HG03060 (cell line): ENCODE measurements around the gene MUSK.
"Not testable (repeated sequence)": the region's sequence is repeated elsewhere in the genome, so short reads cannot be mapped to it uniquely, and the experiment has no call there.

Experiments used
- ATAC-seq: cut with Tn5 transposase; IDR thresholded peaks from one replicate; pipeline ENCODE4 v1.9.1; 2021; ENCODE audit warnings: low read depth, moderate number of reproducible peaks; ENCODE audit not compliant: unreplicated experiment

MUSK gene

DNA sequence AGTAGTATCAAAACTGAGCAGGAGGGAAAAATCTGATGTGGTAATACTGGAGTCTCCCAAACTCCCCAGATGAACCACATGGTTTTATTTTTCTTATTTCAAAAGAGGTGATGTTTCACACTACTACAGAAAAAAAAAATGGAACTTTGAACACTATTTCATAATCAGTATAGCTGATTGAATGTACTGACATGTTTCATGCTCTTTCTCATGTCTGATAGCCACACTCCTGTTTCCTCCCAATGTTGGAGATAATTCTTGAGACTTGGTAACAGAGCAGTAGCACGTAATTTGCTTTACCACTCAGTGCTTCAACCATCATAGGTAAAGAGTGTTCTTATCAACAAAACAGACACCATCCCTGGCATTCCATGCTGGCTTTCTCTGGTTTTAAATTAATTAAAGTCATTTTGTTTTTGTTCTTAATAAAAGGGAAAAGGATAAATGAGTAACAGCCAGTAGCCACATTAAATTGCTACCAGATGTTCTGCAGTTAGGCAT lies 85.2 kb downstream of the MUSK start:
- ATAC-seq = no peak

DNA sequence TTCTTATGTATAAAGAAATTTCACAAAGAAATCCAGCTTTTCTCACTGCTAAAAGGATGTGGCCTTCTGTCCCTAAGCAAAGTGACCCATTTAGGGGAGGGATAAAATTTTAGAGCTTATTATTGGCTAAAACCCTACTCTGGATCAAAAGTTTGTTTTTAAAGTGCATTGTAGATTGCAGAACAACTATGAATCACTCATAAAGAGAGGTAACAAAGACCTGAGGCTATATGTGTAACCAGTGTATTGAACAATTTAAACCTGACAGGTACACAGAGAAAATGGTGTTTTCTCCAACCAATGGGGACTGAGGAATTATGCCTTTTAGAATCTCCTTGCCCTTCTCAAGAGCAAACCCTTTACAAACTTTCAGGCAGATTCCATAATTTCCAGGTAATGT lies 86.6 kb downstream of the MUSK start:
- ATAC-seq = no peak

DNA sequence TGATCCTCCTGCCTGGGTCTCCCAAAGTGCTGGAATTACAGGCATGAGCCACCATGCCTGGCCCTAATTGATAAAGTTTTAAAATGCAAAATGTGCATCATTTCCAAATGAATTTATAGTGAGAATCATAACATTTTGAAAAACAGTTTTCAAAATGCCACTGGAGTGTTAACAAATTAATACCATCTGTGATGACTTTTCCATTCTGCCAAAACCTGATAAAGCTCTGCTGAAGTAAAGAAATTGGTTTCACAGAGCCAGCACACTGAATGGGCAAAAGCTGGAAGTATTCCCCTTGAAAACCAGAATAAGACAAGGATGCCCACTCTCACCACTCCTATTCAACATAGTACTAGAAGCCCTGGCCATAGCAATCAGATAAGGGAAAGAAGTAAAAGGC lies 89.6 kb downstream of the MUSK start:
- no peak for ATAC-seq

DNA sequence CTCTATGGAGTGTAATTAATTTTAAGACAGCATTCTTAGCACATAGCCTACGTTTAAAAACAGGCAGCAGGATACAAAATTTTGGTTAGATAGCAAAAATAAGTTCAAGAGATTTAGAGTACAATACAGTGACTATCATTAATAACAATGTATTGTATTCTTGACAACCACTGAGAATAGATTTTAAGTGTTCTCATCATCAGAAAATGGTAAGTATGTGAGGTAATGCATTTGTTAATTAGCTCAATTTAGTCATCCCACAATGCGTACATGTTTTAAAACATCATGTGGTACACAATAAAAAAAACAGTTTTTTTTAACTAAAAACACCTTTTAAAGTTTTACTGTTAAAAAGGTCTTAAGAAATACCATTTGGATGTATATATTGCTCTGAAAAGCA lies 94.2 kb downstream of the MUSK start:
- no peak for ATAC-seq

DNA sequence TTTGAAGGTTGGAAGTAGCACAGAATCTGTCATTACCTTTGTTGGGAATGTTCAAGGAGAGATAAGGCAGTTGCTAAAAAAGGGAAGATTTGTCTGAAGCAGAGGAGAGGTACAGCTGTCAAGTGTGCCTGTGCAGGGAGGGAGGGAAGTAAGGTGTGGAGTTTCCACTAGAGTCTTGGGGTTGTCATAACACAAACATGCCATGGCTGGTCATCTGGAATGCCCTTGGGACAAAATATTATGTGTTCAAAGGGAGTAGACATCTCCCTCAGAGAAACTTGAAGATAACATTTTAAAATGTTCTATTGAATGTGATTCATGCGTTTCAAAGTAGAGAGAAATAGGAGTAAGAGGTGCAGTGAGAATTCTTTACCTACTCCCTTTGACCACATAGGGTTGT lies 95.0 kb downstream of the MUSK start:
- ATAC-seq = no peak

DNA sequence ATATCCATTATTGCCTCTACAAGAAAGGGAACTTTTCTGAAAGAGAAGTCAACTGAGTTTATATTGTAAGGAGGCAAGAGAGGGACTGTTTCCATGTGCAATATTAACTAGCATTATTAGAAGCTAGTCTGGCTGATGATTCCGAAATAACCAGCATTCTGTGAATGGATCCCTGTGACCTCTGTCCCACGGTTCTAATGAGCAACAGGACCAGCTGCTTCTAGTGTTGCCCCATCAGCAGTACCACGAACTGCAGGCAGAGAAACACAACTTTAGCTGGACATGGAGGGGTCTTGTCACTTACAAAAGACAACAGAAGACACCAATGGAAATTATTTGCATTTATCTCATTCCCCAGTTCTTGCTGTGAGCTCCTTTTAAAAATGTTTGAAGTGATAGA lies 95.4 kb downstream of the MUSK start:
- ATAC-seq = no peak

DNA sequence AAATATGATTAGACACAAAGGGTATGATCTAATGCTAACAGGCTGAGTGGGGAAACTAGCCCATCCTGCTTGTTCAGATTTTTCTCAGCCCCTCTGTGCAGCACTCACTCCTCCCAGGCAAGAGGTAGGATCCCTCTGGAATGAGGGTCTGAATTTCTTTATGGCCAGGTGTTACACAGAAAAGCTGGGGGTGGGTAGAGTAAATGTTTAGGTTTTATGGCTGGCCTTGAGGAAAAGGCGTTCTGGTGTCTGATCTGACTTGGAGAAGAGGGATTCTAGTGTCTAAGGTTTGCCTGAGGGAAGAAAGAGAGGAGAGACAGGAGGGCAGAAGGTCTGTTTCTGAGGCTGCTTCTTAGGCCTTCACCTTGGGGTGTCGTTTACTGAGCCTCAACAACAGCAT lies 97.3 kb downstream of the MUSK start:
- ATAC-seq = no peak

DNA sequence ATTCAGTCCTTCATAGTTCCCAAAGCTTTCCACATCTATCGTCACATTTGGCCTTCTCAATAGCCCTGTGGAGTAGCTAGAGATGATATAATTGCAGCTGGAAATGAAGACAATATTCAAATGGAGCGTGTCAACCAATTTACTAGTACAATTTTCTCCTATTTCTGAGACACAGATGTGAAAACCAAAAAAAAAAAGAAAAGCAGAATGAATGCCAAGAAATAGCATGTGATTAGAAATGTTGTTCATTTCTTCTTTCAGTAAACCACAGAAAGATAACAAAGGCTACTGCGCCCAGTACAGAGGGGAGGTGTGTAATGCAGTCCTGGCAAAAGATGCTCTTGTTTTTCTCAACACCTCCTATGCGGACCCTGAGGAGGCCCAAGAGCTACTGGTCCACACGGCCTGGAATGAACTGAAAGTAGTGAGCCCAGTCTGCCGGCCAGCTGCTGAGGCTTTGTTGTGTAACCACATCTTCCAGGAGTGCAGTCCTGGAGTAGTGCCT lies 99.0 kb downstream of the MUSK start:
- ATAC-seq = no peak

DNA sequence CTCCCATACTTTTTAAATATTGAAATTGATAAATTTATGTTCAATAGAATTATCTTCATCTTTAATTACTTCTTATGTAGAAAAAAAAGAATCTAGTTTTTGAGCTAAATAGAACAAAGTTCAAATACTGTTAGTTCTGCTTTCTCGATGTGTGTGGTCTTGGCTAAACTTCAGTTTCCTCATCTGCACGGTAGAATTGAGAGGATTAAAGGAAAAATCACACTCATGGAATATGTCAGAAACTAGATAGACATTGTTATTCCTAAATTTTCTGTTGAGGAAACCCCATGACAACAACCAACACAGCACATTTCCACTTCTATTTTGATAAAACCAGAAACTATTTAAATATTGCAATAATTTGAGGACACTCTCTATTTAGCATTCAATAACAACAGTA lies 100.3 kb downstream of the MUSK start:
- no peak for ATAC-seq

DNA sequence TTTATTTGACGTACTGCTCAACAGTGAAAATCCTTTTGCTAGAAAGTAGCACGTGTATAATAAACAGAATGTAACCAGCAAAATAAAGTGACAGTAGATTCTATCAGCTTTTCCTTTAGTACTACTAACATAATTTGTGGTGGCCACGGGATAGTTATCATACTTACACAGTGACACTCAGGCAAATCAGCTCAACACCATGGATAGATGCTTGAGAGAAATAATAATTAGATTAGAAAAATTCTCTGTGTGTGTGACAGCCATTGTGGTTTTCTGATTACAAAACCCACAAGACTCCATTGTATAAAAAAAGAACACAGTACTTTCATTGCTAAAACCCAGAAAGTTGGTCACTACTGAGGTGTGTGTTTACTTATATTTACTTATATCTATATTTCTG lies 101.1 kb downstream of the MUSK start:
- ATAC-seq = no peak

DNA sequence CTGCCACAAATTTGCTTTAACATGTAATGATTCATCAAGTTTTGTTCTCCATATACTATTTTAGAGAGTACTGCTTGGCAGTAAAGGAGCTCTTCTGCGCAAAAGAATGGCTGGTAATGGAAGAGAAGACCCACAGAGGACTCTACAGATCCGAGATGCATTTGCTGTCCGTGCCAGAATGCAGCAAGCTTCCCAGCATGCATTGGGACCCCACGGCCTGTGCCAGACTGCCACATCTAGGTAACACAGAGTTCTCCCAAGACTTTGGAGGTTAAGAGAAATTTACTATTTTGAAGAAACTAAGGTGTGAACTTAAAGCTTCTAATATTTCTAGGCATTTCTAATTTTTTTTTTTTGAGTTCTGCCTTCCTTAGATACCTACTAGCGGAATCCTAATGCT lies 107.1 kb downstream of the MUSK start:
- no peak for ATAC-seq

DNA sequence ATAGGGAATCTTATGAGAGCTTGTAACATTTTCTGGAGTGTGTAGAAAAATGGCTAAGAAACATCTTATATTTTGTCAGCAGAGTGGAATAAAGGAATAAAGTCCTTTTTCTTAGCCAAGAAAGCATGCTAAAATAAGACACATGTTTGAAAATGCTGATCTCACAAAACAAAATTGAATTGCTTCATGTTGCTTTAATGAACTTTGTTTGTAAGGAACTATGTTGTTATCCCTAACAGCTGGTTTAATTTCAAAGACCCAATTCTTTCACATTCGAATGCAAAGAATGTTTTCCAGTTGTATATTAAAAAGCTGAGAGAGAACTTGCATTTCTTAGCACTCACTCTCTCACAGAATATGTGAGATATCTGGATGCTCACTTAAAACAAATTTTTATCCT lies 107.6 kb downstream of the MUSK start:
- no peak for ATAC-seq

DNA sequence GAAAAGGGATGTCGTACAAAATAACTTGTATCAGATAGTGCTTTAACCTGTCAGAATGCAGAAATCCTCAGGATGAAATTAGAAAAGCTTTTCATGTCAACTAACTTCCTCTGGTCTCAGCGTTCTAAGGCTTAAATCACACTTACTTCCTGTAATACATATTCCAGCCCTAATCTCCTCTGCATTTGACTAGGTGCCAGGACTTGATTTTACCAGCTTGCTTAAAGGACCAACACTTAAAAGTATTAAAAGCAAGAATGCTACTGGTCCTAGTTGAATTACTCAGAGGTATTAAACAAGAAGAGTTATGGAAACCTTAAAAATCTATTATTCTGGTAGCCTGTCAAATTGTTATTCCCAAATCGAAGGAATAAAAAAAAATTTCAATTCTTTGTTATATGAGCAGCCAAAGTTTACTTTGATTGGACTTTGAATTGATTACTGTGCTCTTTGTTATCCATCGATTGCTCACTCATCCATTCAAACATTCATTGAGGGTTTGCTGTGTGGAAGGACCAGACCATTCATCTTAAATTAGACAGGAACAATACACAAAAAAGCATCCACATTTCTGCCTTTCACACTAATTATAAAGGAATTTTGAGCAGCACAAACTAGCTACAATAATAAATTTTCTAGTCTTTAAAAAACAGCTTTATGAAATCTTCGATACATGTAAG lies 108.7 kb downstream of the MUSK start:
- ATAC-seq = no peak

DNA sequence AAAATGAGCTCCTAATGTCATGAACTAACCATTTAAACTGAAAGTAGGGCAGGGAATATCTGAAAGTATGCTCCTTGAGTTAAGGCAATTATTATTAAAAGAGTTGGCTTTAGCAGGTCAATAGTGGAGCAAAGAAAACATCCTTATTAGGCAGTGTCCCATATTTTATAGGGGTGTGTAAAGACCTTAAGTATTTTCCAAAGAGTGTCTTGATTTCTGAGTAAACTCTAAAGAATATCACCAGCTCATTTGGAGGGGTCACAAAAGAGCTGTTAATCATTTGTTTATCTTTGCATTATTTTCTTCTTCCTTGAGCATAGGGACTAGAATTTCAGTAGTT lies 109.3 kb downstream of the MUSK start:
- ATAC-seq = no peak

DNA sequence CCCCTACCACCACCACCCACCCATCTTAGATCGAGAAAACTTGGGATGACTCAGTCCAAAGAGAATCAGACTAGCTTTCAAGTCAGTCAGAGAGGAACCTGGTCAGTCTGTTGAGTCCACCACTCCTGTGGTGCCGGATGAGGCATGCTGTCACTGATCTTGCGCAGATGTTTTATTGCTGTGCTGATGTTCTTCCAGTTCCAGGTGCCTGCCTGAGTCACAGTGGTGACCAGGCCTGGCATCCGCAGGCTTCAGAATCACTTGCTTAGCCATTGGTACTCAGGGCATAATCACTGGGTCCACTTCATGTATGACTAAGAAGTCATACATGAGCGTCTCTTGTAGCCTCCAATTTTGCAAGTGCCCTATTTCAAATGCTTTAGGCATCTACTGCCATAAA lies 114.1 kb downstream of the MUSK start:
- no peak for ATAC-seq

DNA sequence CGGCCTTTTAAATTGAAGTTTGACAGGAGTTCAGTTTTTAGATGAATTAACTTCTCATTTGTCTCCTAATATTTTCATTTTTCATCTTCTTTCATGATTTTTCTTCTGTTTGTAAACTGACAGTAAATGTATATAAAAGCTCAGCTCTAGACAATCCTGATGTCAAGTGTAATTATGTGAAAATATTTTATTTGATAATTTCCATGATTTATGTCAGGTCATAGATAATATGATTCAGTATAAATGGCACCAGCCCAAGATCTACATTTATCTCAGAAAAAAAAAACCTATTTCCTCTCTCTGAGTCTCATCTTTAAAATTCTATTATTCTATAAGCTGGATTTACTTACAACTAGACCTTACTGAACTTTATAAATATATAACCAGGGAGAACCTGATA lies 115.7 kb downstream of the MUSK start:
- no peak for ATAC-seq

DNA sequence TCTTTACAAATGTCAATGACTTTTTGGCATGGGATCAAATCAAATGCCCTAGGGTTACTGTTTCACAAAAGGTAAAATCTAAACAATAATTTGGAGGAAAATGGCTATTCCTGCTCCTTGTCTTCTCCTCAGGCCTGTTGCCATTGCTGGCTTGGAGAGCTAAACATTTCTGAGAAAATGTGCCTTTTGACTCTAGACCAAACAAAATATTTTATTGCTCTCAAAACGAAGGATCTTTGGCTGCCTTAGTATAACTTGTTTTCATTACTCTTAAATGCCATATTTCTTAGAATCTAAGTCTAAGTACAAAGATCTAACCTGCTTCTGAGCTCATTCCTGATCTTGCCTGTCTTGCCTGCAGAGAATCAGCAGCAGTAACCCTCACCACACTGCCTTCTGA lies 116.6 kb downstream of the MUSK start:
- no peak for ATAC-seq

DNA sequence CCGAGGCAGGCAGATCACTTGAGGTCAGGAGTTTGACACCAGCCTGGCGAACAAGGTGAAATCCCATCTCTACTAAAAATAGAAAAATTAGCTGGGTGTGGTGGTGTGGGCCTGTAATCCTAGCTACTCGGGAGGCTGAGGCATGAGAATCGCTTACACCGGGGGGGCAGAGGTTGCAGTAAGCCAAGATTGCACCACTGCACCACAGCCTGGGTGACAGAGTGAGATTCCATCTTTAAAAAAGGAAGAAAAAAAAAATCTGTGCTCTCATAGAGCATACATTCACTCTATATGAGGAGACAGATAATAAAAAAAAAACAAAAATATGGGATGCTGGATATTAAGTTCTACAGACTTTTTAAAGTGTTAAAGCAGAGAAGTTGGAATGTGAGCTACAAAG lies 119.8 kb downstream of the MUSK start:
- ATAC-seq = not testable (repeated sequence)

DNA sequence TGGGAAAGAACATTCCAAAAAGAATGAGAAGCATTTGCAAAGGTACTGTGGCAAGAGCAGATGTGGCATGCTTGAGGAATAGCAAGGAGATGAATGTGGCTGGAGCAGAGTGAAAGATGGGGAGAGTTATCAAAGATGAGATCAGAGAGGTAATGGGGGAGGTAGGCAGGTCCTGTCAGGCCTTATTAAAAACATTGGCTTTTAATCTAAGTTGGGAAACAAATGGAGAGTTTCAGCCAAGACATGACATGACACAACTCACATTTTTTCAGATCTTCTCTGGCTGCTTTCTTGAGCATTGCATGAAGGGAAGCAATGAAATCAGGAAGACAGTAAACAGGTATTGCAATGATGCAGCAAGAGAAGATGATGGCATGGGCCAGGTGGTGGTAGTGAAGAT lies 120.3 kb downstream of the MUSK start:
- no peak for ATAC-seq

DNA sequence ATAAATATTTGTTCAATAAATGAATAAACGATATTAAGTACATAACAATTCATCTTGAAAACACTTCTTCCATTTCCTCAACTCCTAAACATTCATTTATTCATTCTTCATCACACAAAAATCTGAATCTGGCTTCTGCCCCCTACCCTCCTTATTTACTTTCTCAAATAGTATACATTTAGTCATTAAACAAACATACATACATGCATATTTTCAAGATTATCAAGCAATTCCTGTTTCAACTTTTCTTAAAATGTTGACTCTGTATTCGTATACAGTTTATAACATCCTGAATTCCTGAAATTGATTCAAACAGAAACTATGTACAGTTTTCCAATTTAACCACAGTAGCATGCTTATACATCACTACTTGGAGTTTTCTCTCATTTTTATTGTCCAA lies 129.0 kb downstream of the MUSK start:
- no peak for ATAC-seq

DNA sequence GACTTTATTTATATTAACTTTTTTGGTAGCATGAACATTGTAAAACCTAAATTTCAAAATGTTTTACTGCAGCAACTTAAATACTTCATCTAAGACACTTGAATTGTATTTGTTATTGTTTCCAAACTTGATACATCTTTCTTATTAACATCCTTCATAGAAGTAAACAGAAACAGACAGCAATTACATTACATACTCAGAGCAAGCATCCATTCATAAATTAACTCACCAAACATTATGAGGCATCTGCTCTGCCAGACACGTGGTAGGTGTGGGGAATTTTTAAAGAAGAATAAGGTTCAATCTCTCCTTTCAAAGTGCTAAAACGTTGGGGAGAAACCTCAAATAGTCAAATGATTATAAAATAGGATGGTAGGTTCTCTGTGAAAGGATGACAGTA lies 130.8 kb downstream of the MUSK start:
- no peak for ATAC-seq

DNA sequence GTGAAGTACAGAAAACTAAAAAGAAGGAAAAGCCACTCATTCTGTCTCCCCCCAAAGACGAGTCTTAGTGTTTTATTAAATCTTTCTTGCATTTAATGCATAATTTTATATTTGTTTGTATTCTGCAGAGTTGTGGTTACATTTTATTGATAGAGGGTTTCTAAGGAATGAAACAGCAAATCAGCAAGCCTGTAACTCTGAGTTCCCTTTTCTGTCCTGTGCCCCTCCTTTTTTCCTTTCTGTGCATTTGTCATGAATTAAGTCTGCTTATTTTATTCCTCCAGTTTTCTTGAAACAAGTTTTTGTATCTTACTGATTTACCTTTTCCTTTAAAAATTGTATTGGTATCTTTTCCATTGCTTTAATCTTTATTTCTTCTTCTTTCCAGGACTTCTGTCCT lies 132.8 kb downstream of the MUSK start:
- ATAC-seq = no peak
